Epithelial cell of alveolus of lung (primary cell): ENCODE data around the gene TWIST1. TPM values are rescaled to one million over a fixed set of nuclear protein-coding genes. Genes with fewer than 3 reads are reported as not detected.

Source experiments
- total RNA-seq: library from RNA; depleted of rRNA; stranded (reverse); fragments of >200 nt; gene quantifications from 2 replicates; pipeline ENCODE4 v1.2.1, GENCODE V29; 2015

Gene TWIST1
- total RNA-seq, result 14.5 and 19.9 TPM in 2 replicates

GRCh38 chr7:19117091-19117869 lies at the start of gene TWIST1:
TSS of gene TWIST1 (minus strand) at chr7:19117636. CDS start at chr7:19117321, 315 bp downstream.

GRCh38 chr7:19144661-19145433 lies 27.4 kb upstream of the TWIST1 start, which contains the start of gene FERD3L:
TSS of gene FERD3L (minus strand) at chr7:19145421. CDS start at chr7:19145362, 59 bp downstream.

Other genes starting within 250 kb of the TWIST1 start
- gene FERD3L, start 27.8 kb upstream of the TWIST1 start, total RNA-seq, result not detected in 2 replicates